ENCODE data around the gene DYNC1I1. TPM values are rescaled to one million over a fixed set of nuclear protein-coding genes. Genes with fewer than 3 reads are reported as not detected.

The DYNC1I1 gene
- total and polyA plus RNA-seq, 2 donors (not counting 3 experiments of a cell fraction or from before 2014, with no cell fraction given), result 1.8 to 3.6 TPM

GRCh38 chr7:96061009-96061408 lies 288.7 kb downstream of the DYNC1I1 start:
- Histone ChIP-seq H3K4me3 (replicated peaks in 1 of 3; ENCODE audit: insufficient read depth in 1 of 3, low read depth in 1 of 3, low read length in 3 of 3) (no peak overlapping the region), H3K79me2 (ENCODE audit: control insufficient read depth, insufficient read depth, low read length) (no peaks in the 10 kb centered on the region), H3K9me1 (replicated peaks; ENCODE audit: control insufficient read depth, extremely low read depth, insufficient read depth, low read length) (no peaks in the 10 kb centered on the region), H3K27ac (ENCODE audit: insufficient read depth, low read depth, low read length) (no peak overlapping the region), H4K20me1 (replicated peaks; ENCODE audit: control insufficient read depth, extremely low read depth, insufficient read depth, low read length) (no peaks in the 10 kb centered on the region), H2AFZ (ENCODE audit: low read depth, low read length) (no peak overlapping the region), H3K4me2 (ENCODE audit: insufficient read depth, low read length) (no peak overlapping the region), H3K9me3 (replicated peaks; ENCODE audit: control insufficient read depth, insufficient read depth, low read length) (no peaks in the 10 kb centered on the region), H3K9ac (replicated peaks; ENCODE audit: extremely low read depth, insufficient read depth, low read length) (no peak overlapping the region), H3K4me1 (ENCODE audit: control insufficient read depth, extremely low read depth, insufficient read depth, low read length) (no peaks in the 10 kb centered on the region), H3K36me3 (ENCODE audit: control insufficient read depth in 2 of 2, extremely low read depth in 1 of 2, insufficient read depth in 2 of 2, low read length in 2 of 2) (no peaks in the 10 kb centered on the region), H3K27me3 (ENCODE audit: control insufficient read depth in 2 of 2, insufficient read depth in 2 of 2, low read length in 2 of 2) (peaks cover 0 to 2% of the 10 kb centered on the region in 2 experiments)
- FAIRE-seq, result no peak
- dilution Hi-C loops (cut with MboI; ENCODE audit: extremely low pct_ligation_motif_present, low sequenced_read_pairs) (no loop called here), intact Hi-C loops (cut with micrococcal nuclease) (no loop called here)
- DNase-seq (ENCODE audit: low read depth, low spot score), result no peak
- ChIA-PET POLR2A (no interaction called here), CTCF (no interaction called here)
- TF ChIP-seq EZH2 (IDR thresholded peaks at IDR 0.05; ENCODE audit: borderline replicate concordance, low read depth, low read length, severe bottlenecking) (no peak), MAX (IDR thresholded peaks at IDR 0.05; ENCODE audit: insufficient read depth, insufficient read length) (no peak), POLR2A (IDR thresholded peaks at IDR 0.05; ENCODE audit: low read depth, low read length) (no peak), JUN (IDR thresholded peaks at IDR 0.05; ENCODE audit: borderline replicate concordance, insufficient read depth, insufficient read length, low read depth) (no peak), FOS (IDR thresholded peaks at IDR 0.05; ENCODE audit: borderline replicate concordance, insufficient read depth, low read length) (no peak), MYC (IDR thresholded peaks at IDR 0.05; ENCODE audit: low read depth, low read length) (no peak), POLR2AphosphoS5 (IDR thresholded peaks at IDR 0.05; ENCODE audit: insufficient read depth, low read depth, low read length) (no peak), GATA2 (IDR thresholded peaks at IDR 0.05; ENCODE audit: insufficient read depth, insufficient read length, low read depth, low read length) (no peak), CTCF (IDR thresholded peaks at IDR 0.05; ENCODE audit: extremely low read depth in 1 of 2, insufficient read depth in 1 of 2, low read depth in 1 of 2, low read length in 2 of 2) (no peak)
- no TSS peak for BruUV-seq (replicated peaks)
